ENCODE results near the gene MBNL2.

Gene MBNL2

GRCh38 chr13:97422118-97423054, 200.3 kb downstream of the MBNL2 start:
- DNase-seq (ENCODE audit: low read depth in 2 of 2) = no peak

- no peak for DNase-seq (ENCODE audit: low read depth in 2 of 2)
These were observed 201.3 kb downstream of the MBNL2 start for GRCh38 chr13:97423300-97424045.

GRCh38 chr13:97425590-97425989, 203.5 kb downstream of the MBNL2 start:
- no peak for DNase-seq (ENCODE audit: low read depth in 2 of 2)

- no peak for DNase-seq (ENCODE audit: low read depth in 2 of 2)
These were observed 204.6 kb downstream of the MBNL2 start for GRCh38 chr13:97426695-97427094.

- DNase-seq (ENCODE audit: low read depth in 2 of 2) = no peak
These were observed 207.5 kb downstream of the MBNL2 start for GRCh38 chr13:97429681-97430081.

GRCh38 chr13:97430296-97430695, 208.2 kb downstream of the MBNL2 start:
- DNase-seq (ENCODE audit: low read depth in 2 of 2) = no peak

GRCh38 chr13:97431171-97431764, 209.1 kb downstream of the MBNL2 start:
- no peak for DNase-seq (ENCODE audit: low read depth in 2 of 2)

GRCh38 chr13:97432232-97432916, 210.2 kb downstream of the MBNL2 start:
- DNase-seq (ENCODE audit: low read depth in 2 of 2) = no peak

- peak; percentile 96 to 98 for DNase-seq (ENCODE audit: low read depth in 2 of 2)
These were observed 211.0 kb downstream of the MBNL2 start for GRCh38 chr13:97432917-97433726.

GRCh38 chr13:97433727-97434396, 211.7 kb downstream of the MBNL2 start, which contains the start of gene RAP2A:
RAP2A (plus strand) TSS chr13:97434169; CDS start chr13:97434471, 302 bp downstream.
- peak; percentile 75 to 86 for DNase-seq (ENCODE audit: low read depth in 2 of 2)

- peak; percentile 0 to 15 for DNase-seq (ENCODE audit: low read depth in 2 of 2)
These were observed 212.5 kb downstream of the MBNL2 start for GRCh38 chr13:97434397-97435201.

GRCh38 chr13:97435323-97435722, 213.2 kb downstream of the MBNL2 start:
- no peak for DNase-seq (ENCODE audit: low read depth in 2 of 2)

GRCh38 chr13:97435794-97436193, 213.7 kb downstream of the MBNL2 start:
- no peak for DNase-seq (ENCODE audit: low read depth in 2 of 2)

- no peak for DNase-seq (ENCODE audit: low read depth in 2 of 2)
These were observed 214.7 kb downstream of the MBNL2 start for GRCh38 chr13:97436845-97437244.

GRCh38 chr13:97437729-97438128, 215.6 kb downstream of the MBNL2 start:
- no peak for DNase-seq (ENCODE audit: low read depth in 2 of 2)

GRCh38 chr13:97438856-97439595, 216.9 kb downstream of the MBNL2 start:
- no peak for DNase-seq (ENCODE audit: low read depth in 2 of 2)

- no peak for DNase-seq (ENCODE audit: low read depth in 2 of 2)
These were observed 218.6 kb downstream of the MBNL2 start for GRCh38 chr13:97440598-97441170.

- DNase-seq (ENCODE audit: low read depth in 2 of 2) = no peak
These were observed 219.2 kb downstream of the MBNL2 start for GRCh38 chr13:97441368-97441767.

Data from activated CD8-positive, alpha-beta memory T cell treated with anti-CD3 and anti-CD28 coated beads for 4 hours (primary cell).